ENCODE measurements around the gene LEMD1. TPM values are rescaled to one million over a fixed set of nuclear protein-coding genes. Genes with fewer than 3 reads are reported as not detected.

Gene LEMD1
- polyA plus RNA-seq, 1 donor from 2014 or later: 67.6 TPM

- H3K79me2 ChIP-seq (replicated peaks; ENCODE audit: insufficient read depth, low read length): peaks cover 30% of the 10 kb centered on the region
- no peaks in the 10 kb centered on the region for H3K9me3 ChIP-seq (ENCODE audit: low read length)
- peaks cover 4% of the 10 kb centered on the region for H3F3A ChIP-seq (ENCODE audit: insufficient read depth, low read length, poor library complexity, severe bottlenecking)
- no peaks in the 10 kb centered on the region for H3K9me2 ChIP-seq (ENCODE audit: insufficient read depth, low read length)
- H2AFZ ChIP-seq (ENCODE audit: low read depth, low read length): no peak overlapping the region
- H3K36me3 ChIP-seq (ENCODE audit: insufficient read depth, low read length): peaks cover 4% of the 10 kb centered on the region
- H3K4me2 ChIP-seq (ENCODE audit: low read length): no peak overlapping the region
- TF ChIP-seq MXI1 (conservative IDR thresholded peaks at IDR 0.05; ENCODE audit: poor library complexity, severe bottlenecking): no peak
- H3K9ac ChIP-seq (ENCODE audit: low read length): peak overlapping the region; percentile 49
- peaks cover 4% of the 10 kb centered on the region for H4K20me1 ChIP-seq (ENCODE audit: insufficient read depth)
- peak overlapping the region; percentile 51 for H3K4me3 ChIP-seq (ENCODE audit: low read length)
- H3K27ac ChIP-seq (ENCODE audit: low read length): no peak overlapping the region
- no peaks in the 10 kb centered on the region for H3K27me3 ChIP-seq (ENCODE audit: insufficient read depth, low read depth, low read length)
Measured at GRCh38 chr1:205445646-205445935, 23.7 kb upstream of the LEMD1 start.

GRCh38 chr1:205444931-205445645, 23.2 kb upstream of the LEMD1 start:
- peak overlapping the region; percentile 1 for H3K27ac ChIP-seq (ENCODE audit: low read length)
- peaks cover 4% of the 10 kb centered on the region for H3K36me3 ChIP-seq (ENCODE audit: insufficient read depth, low read length)
- H3K4me2 ChIP-seq (ENCODE audit: low read length): no peak overlapping the region
- H2AFZ ChIP-seq (ENCODE audit: low read depth, low read length): no peak overlapping the region
- H3K9me3 ChIP-seq (ENCODE audit: low read length): no peaks in the 10 kb centered on the region
- no peaks in the 10 kb centered on the region for H3K27me3 ChIP-seq (ENCODE audit: insufficient read depth, low read depth, low read length)
- peak overlapping the region; percentile 51 for H3K4me3 ChIP-seq (ENCODE audit: low read length)
- TF ChIP-seq EZH2 (IDR thresholded peaks at IDR 0.05; ENCODE audit: borderline replicate concordance, insufficient read depth, low read length, poor library complexity, severe bottlenecking) (no peak), EP300 (conservative IDR thresholded peaks at IDR 0.05; ENCODE audit: poor library complexity, severe bottlenecking) (no peak), RAD21 (conservative IDR thresholded peaks at IDR 0.05) (no peak), MXI1 (conservative IDR thresholded peaks at IDR 0.05; ENCODE audit: poor library complexity, severe bottlenecking) (no peak), POLR2AphosphoS5 (IDR thresholded peaks at IDR 0.05) (no peak), SMC3 (conservative IDR thresholded peaks at IDR 0.05; ENCODE audit: poor library complexity) (no peak), TAF1 (IDR thresholded peaks at IDR 0.05; ENCODE audit: low read depth) (no peak), REST (IDR thresholded peaks at IDR 0.05; ENCODE audit: borderline replicate concordance) (no peak), CTCF (IDR thresholded peaks at IDR 0.05; ENCODE audit: poor library complexity, severe bottlenecking) (no peak)
- peaks cover 4% of the 10 kb centered on the region for H3F3A ChIP-seq (ENCODE audit: insufficient read depth, low read length, poor library complexity, severe bottlenecking)
- H3K9ac ChIP-seq (ENCODE audit: low read length): peak overlapping the region; percentile 49
- H3K79me2 ChIP-seq (replicated peaks; ENCODE audit: insufficient read depth, low read length): peaks cover 25% of the 10 kb centered on the region
- peaks cover 4% of the 10 kb centered on the region for H4K20me1 ChIP-seq (ENCODE audit: insufficient read depth)
- no peaks in the 10 kb centered on the region for H3K9me2 ChIP-seq (ENCODE audit: insufficient read depth, low read length)
